ENCODE results near the gene TBX4.

- no peak for TF ChIP-seq CTCF (CRISPR knock-in tag; IDR thresholded peaks at IDR 0.05)
- no peak for TF ChIP-seq SMAD1 (CRISPR knock-in tag; IDR thresholded peaks at IDR 0.05; ENCODE audit: borderline replicate concordance, low read depth)
- TF ChIP-seq E2F5 (CRISPR knock-in tag; conservative IDR thresholded peaks at IDR 0.05): no peak
- TF ChIP-seq ZFX (CRISPR knock-in tag; IDR thresholded peaks at IDR 0.05; ENCODE audit: low read depth): no peak
- no peak for TF ChIP-seq REST (IDR thresholded peaks at IDR 0.05; ENCODE audit: borderline replicate concordance in 1 of 2, low read depth in 1 of 2, low read length in 2 of 2)
- no peak for TF ChIP-seq SP2 (CRISPR knock-in tag; IDR thresholded peaks at IDR 0.05)
- no peak for TF ChIP-seq POLR2AphosphoS5 (IDR thresholded peaks at IDR 0.05; ENCODE audit: low read depth, low read length)
- TF ChIP-seq ZNF124 (CRISPR knock-in tag; IDR thresholded peaks at IDR 0.05): no peak
- TF ChIP-seq HIVEP1 (CRISPR knock-in tag; IDR thresholded peaks at IDR 0.05): no peak
- TF ChIP-seq ZNF501 (CRISPR knock-in tag; IDR thresholded peaks at IDR 0.05): no peak
- TF ChIP-seq MYNN (CRISPR knock-in tag; IDR thresholded peaks at IDR 0.05; ENCODE audit: low read depth): no peak
- TF ChIP-seq ETV6 (CRISPR knock-in tag; conservative IDR thresholded peaks at IDR 0.05): no peak
- TF ChIP-seq MYC (CRISPR knock-in tag; IDR thresholded peaks at IDR 0.05; ENCODE audit: borderline replicate concordance): no peak
These were observed 7.4 kb upstream of the TBX4 start for GRCh38 chr17:61444831-61445230.

All from HepG2 (cell line).